Heart left ventricle (tissue), 16 donors: ENCODE data around the gene SLC5A6. TPM values are rescaled to one million over a fixed set of nuclear protein-coding genes. Genes with fewer than 3 reads are reported as not detected.

Experiments used
- ATAC-seq, 4 donors: fragments of 200-7000 bp; cut with Tn5 transposase; one replicate each; pipeline ENCODE4 v1.9.1; 2020 to 2022; ENCODE audit warnings: moderate library complexity in 4 of 4, mild to moderate bottlenecking in 3 of 4, moderate number of reproducible peaks in 1 of 4
- DNase-seq, 5 donors: peaks; one replicate each; pipeline ENCODE4 v3.0.0-alpha.2; 2020
- H3K27ac ChIP-seq, 12 donors: fragments of 200-600 bp; sonication (generic) in 4 of 12; one replicate each; pipeline versions ENCODE4 v1.5.0 to v1.8.0; 2016 to 2022; ENCODE audit warnings: mild to moderate bottlenecking in 2 of 12
- H3K27me3 ChIP-seq, 9 donors: fragments of 200-600 bp; sonication (generic) in 2 of 9; one replicate each; pipeline versions ENCODE4 v1.5.1 to v1.8.0; 2016 to 2022; ENCODE audit warnings: mild to moderate bottlenecking in 3 of 9
- H3K36me3 ChIP-seq, 9 donors: fragments of 200-600 bp; sonication (generic) in 2 of 9; one replicate each; pipeline versions ENCODE4 v1.5.0 to v1.8.0; 2018 to 2022; ENCODE audit warnings: mild to moderate bottlenecking in 2 of 9
- H3K4me1 ChIP-seq, 12 donors: fragments of 200-600 bp; sonication (generic) in 4 of 12; one replicate each; pipeline versions ENCODE4 v1.5.0 to v1.8.0; 2016 to 2022; ENCODE audit warnings: mild to moderate bottlenecking in 3 of 12
- H3K4me3 ChIP-seq, 12 donors: fragments of 200-600 bp; sonication (generic) in 4 of 12; one replicate each; pipeline versions ENCODE4 v1.5.0 to v1.8.0; 2017 to 2022; ENCODE audit warnings: mild to moderate bottlenecking in 9 of 12, moderate library complexity in 4 of 12
- H3K9me3 ChIP-seq, 12 donors: fragments of 200-600 bp; sonication (generic) in 4 of 12; one replicate each; pipeline versions ENCODE4 v1.5.0 to v1.8.0; 2016 to 2022; ENCODE audit warnings: mild to moderate bottlenecking in 1 of 12
- CTCF ChIP-seq, 12 donors: fragments of 200-600 bp; sonication (generic) in 4 of 12; IDR thresholded peaks; one replicate each; pipeline versions ENCODE4 v1.5.0 to v1.8.0; 2018 to 2022; ENCODE audit warnings: antibody characterized with exemption in 12 of 12, mild to moderate bottlenecking in 5 of 12
- POLR2A ChIP-seq, 2 donors: fragments of 450-650 bp; IDR thresholded peaks; one replicate each; pipeline ENCODE4 v1.6.1; 2017; ENCODE audit warnings: antibody characterized with exemption in 2 of 2, mild to moderate bottlenecking in 2 of 2, moderate library complexity in 2 of 2
- WGBS, 4 donors: extraction: QIAGEN DNeasy Blood & Tissue Kit in 2 of 4; methylation state at CpG; one replicate each; pipeline versions ENCODE4 v1.1.5 to v1.1.7; 2013 to 2018; 5-methylcytosine and 5-hydroxymethylcytosine counted together
- intact Hi-C, 10 donors: fragments of 100-400 bp; cut with DNase I; formaldehyde crosslinking; loops; one replicate each; pipeline versions ENCODE4 v1.11.1 to v1.14.2; 2022
- long read RNA-seq, 3 donors: library from polyadenylated mRNA; unstranded; transcript quantifications; one replicate each; pipeline ENCODE4 v2.0.0, GENCODE V29; 2020 to 2021
- polyA plus RNA-seq, 2 donors: library from polyadenylated mRNA; stranded (reverse); fragments of 200-250 nt; gene quantifications; one replicate each; pipeline ENCODE4 v1.2.3, GENCODE V29; 2013
- total RNA-seq, 9 donors: library from RNA; depleted of rRNA in 2 of 9; stranded (reverse); fragments of >200 nt in 2 of 9; fragmentation: NEBNext Ultra II Directional in 3 of 9; extraction: Animal tissue kit (Norgen Biotek cat#: 25700) in 3 of 9; gene quantifications; one replicate each; pipeline versions ENCODE4 v1.1.0 to v1.2.4, GENCODE V29; 2016 to 2023
- donor health status: ischemic (EF 13 %, LVEDD 7.1; RV severe dilation, severe dysfunction).
- donor health status: healthy with polysubstance abuse.
- donor health status: DM: no; HTN: yes; CAD: no.
- donor health status: DM: no; HTN: no; CAD: no.
- donor health status: ischemic (EF 25% LVEDD 6.9; RV normal size, moderate dysfunction).
- donor health status: ischemic (EF 25% LVEDD 5.7; RV mildly dilated, moderate dysfunction).
- donor health status: healthy.
- donor health status: DM: yes; HTN: yes; CAD: no.
- donor health status: ischemic (EF 35%, LVEDD 5.7; RV mildly dilated, moderate dysfunction).
- donor health status: nonischemic (EF 11% LVEDD 7.7; RV severe dilation, severe dysfunction).
- donor health status: DM: yes; HTN: yes; CAD: no.
- donor health status: PGD.
- donor health status: ischemic (EF 29% LVEDD 5.4; RV normal size, mild dysfunction).
- donor health status: nonischemic (EF 23%, LVEDD 6.1; RV moderate dilation, normal function).

Gene SLC5A6
- total RNA-seq: 10 to 100 TPM in 5 of 9 donors, 1 to 10 TPM in 4; 6.3 to 16.7 (median 10.3) TPM
- polyA plus RNA-seq: 10 to 100 TPM in 1 of 2 donors, 1 to 10 TPM in 1; 6.7 to 37.7 TPM
- long read RNA-seq, donor 1, transcript SLC5A6-201 (17 exons, 3,231 nt): major isoform, 9 of 14 reads
- long read RNA-seq, donor 1, partial matches to known transcripts: 1 of 14 reads
- long read RNA-seq, donor 1, other reads (novel, unspliced or antisense): 4 of 14 reads
- long read RNA-seq, donor 2, transcript SLC5A6-201 (17 exons, 3,231 nt): major isoform, 28 of 59 reads
- long read RNA-seq, donor 2, partial matches to known transcripts: 12 of 59 reads
- long read RNA-seq, donor 2, other reads (novel, unspliced or antisense): 19 of 59 reads
- long read RNA-seq, donor 3, transcript SLC5A6-201 (17 exons, 3,231 nt): major isoform, 10 of 33 reads
- long read RNA-seq, donor 3, partial matches to known transcripts: 14 of 33 reads
- long read RNA-seq, donor 3, other reads (novel, unspliced or antisense): 9 of 33 reads

- peaks cover 0 to 54% (median 42%) of the 10 kb centered on the region in 9 donors for H3K36me3 ChIP-seq
- H3K27ac ChIP-seq: peak within 1 kb of the TSS; percentile 93 to 100 (median 98)
- 0 to 1% (median 0%) methylated on average over 22 to 73 of the region's 73 CpGs for WGBS, 4 donors
- no peaks in the 10 kb centered on the region for H3K9me3 ChIP-seq
- TF ChIP-seq POLR2A (IDR thresholded peaks at IDR 0.05) (peak in 1 of 2 donors; percentile 84), CTCF (IDR thresholded peaks at IDR 0.05) (no peak)
- DNase-seq: peak; percentile 89 to 94 (median 91)
- peak within 1 kb of the TSS; percentile 63 to 97 (median 80) for H3K4me3 ChIP-seq
- no peaks in the 10 kb centered on the region for H3K27me3 ChIP-seq
- peaks cover 4 to 26% (median 18%) of the 10 kb centered on the region in 12 donors for H3K4me1 ChIP-seq
- ATAC-seq: peak; percentile 95 to 98 (median 98)
- intact Hi-C loops: loop anchor here in 5 of 10 donors (1.0 to 5.0 kb wide), 6 partner anchors 77 to 420 kb away; partner anchors contain the start of genes PREB (in 4 of the 5), NRBP1 (in 1 of the 5) and TMEM214 (in 1 of the 5)
Measured at GRCh38 chr2:27211943-27212625, at the start of gene SLC5A6, which contains the start of gene ATRAID. SLC5A6 (minus strand) TSS chr2:27212268; CDS start chr2:27207650, 4,618 bp downstream. ATRAID (plus strand) TSS chr2:27212041; CDS start chr2:27212369, 328 bp downstream.

GRCh38 chr2:27261241-27261925, 49.3 kb upstream of the SLC5A6 start:
- H3K9me3 ChIP-seq: no peaks in the 10 kb centered on the region
- H3K4me1 ChIP-seq: peaks cover 0 to 43% (median 26%) of the 10 kb centered on the region in 12 donors
- 45 to 58% (median 50%) methylated on average over 11 of the region's 11 CpGs for WGBS, 4 donors
- H3K27me3 ChIP-seq: peaks cover 21 to 92% (median 41%) of the 10 kb centered on the region in 9 donors
- no peak for DNase-seq
- no peak for TF ChIP-seq CTCF (IDR thresholded peaks at IDR 0.05)
- no peak for TF ChIP-seq POLR2A (IDR thresholded peaks at IDR 0.05)
- H3K36me3 ChIP-seq: no peaks in the 10 kb centered on the region
- no peak overlapping the region for H3K27ac ChIP-seq
- peak overlapping the region in 9 of 12 donors; percentile 33 to 81 (median 62) for H3K4me3 ChIP-seq
- no peak for ATAC-seq
- intact Hi-C loops: loop anchor here in 2 of 10 donors (5.0 kb wide), 1 partner anchor 41 kb away; no protein-coding TSS in a partner anchor

GRCh38 chr2:27258051-27258450, 46.0 kb upstream of the SLC5A6 start:
- ATAC-seq (no peak), DNase-seq (no peak)
- no peak for TF ChIP-seq CTCF (IDR thresholded peaks at IDR 0.05)
- no peak for TF ChIP-seq POLR2A (IDR thresholded peaks at IDR 0.05)
- intact Hi-C loops: no loop called here
- H3K27me3 ChIP-seq: peaks cover 16 to 77% (median 25%) of the 10 kb centered on the region in 9 donors
- 88 to 93% (median 88%) methylated on average over 7 to 8 of the region's 8 CpGs for WGBS, 4 donors
- no peaks in the 10 kb centered on the region for H3K9me3 ChIP-seq
- no peak overlapping the region for H3K4me3 ChIP-seq
- no peaks in the 10 kb centered on the region for H3K36me3 ChIP-seq
- no peak overlapping the region for H3K27ac ChIP-seq
- H3K4me1 ChIP-seq: peaks cover 0 to 18% (median 9%) of the 10 kb centered on the region in 12 donors
